Caco-2 (cell line): ENCODE measurements around the gene CCDC102A. TPM values are rescaled to one million over a fixed set of nuclear protein-coding genes. Genes with fewer than 3 reads are reported as not detected.

ENCODE experiments used
- BruUV-seq: library from RNA; stranded (reverse); fragments of 400-500 nt; replicated peaks from 2 replicates; lab custom pipeline; 2021; lab: Mats Ljungman, UMichigan
- CTCF ChIA-PET: fragments of 300-600 bp; sonication (Branson Sonifier 250); formaldehyde crosslinking; loops from one replicate; lab custom pipeline; 2022; ENCODE audit warnings: antibody characterized with exemption; lab: Charles Lee
- POLR2A ChIA-PET: fragments of 300-600 bp; sonication (Branson Sonifier 250); formaldehyde crosslinking; loops from one replicate; lab custom pipeline; 2022; ENCODE audit warnings: antibody characterized with exemption; lab: Charles Lee
- DNase-seq, 2 experiments: peaks; one replicate each; pipeline versions ENCODE4 v3.0.0 to v3.0.0-alpha.2; 2020 to 2022
- H3K27me3 ChIP-seq: replicated peaks from 2 replicates; pipeline ENCODE4 v1.6.0; 2011; ENCODE audit warnings: low read length; ENCODE audit not compliant: control insufficient read depth, insufficient read depth
- H3K36me3 ChIP-seq: 2 replicates; pipeline ENCODE4 v1.5.1; 2011; ENCODE audit warnings: low read length; ENCODE audit not compliant: control insufficient read depth, insufficient read depth
- H3K4me1 ChIP-seq: fragments of 250-450 bp; sonication (Bioruptor Pico); 2 replicates; pipeline ENCODE4 v1.5.1; 2020; ENCODE audit warnings: mild to moderate bottlenecking
- H3K4me3 ChIP-seq: 2 replicates; pipeline ENCODE4 v1.5.1; 2011; ENCODE audit warnings: low read depth, mild to moderate bottlenecking, control low read depth, low read length
- H3K9me3 ChIP-seq: fragments of 250-450 bp; sonication (Bioruptor Pico); 2 replicates; pipeline ENCODE4 v1.5.1; 2020; ENCODE audit warnings: mild to moderate bottlenecking, moderate library complexity
- H3K27ac Mint-ChIP-seq: one replicate; pipeline ENCODE4 v1.8.0; 2022; ENCODE audit warnings: mixed read lengths; ENCODE audit not compliant: unreplicated experiment
- H3K27me3 Mint-ChIP-seq: one replicate; pipeline ENCODE4 v1.8.0; 2022; ENCODE audit warnings: mixed read lengths; ENCODE audit not compliant: insufficient read depth, unreplicated experiment
- H3K36me3 Mint-ChIP-seq: one replicate; pipeline ENCODE4 v1.8.0; 2022; ENCODE audit warnings: mild to moderate bottlenecking, mixed read lengths; ENCODE audit not compliant: insufficient read depth, unreplicated experiment
- H3K4me1 Mint-ChIP-seq: one replicate; pipeline ENCODE4 v1.8.0; 2022; ENCODE audit warnings: low read depth, mixed read lengths; ENCODE audit not compliant: unreplicated experiment
- H3K4me3 Mint-ChIP-seq: one replicate; pipeline ENCODE4 v1.8.0; 2022; ENCODE audit warnings: mild to moderate bottlenecking, moderate library complexity, mixed read lengths; ENCODE audit not compliant: unreplicated experiment
- H3K9me3 Mint-ChIP-seq: one replicate; pipeline ENCODE4 v1.8.0; 2022; ENCODE audit warnings: mixed read lengths; ENCODE audit not compliant: unreplicated experiment
- intact Hi-C: fragments of 100-400 bp; cut with micrococcal nuclease; formaldehyde crosslinking; loops from one replicate; pipeline ENCODE4 v1.10.0; 2022; ENCODE audit not compliant: unreplicated experiment
- total RNA-seq: library from RNA; stranded (reverse); gene quantifications from 2 replicates; pipeline ENCODE4 v1.2.3, GENCODE V29; 2022
- TF ChIP-seq, protein P1 (sequence below), 2 experiments: fragments of 200-600 bp in 1 of 2; IDR thresholded peaks; 1 replicate in 1 of 2; 2 replicates in 1 of 2; pipeline versions ENCODE4 v1.5.1 to v1.8.0; 2011 to 2022; ENCODE audit warnings: antibody characterized with exemption in 1 of 2, control low read depth in 1 of 2, inconsistent platforms in 1 of 2, low read depth in 1 of 2, low read length in 1 of 2, mild to moderate bottlenecking in 1 of 2, moderate library complexity in 1 of 2; ENCODE audit not compliant: insufficient read depth in 1 of 2, severe bottlenecking in 1 of 2, unreplicated experiment in 1 of 2

The CCDC102A gene
- total RNA-seq, 1 experiment from 2014 or later: 11.8 TPM

DNA sequence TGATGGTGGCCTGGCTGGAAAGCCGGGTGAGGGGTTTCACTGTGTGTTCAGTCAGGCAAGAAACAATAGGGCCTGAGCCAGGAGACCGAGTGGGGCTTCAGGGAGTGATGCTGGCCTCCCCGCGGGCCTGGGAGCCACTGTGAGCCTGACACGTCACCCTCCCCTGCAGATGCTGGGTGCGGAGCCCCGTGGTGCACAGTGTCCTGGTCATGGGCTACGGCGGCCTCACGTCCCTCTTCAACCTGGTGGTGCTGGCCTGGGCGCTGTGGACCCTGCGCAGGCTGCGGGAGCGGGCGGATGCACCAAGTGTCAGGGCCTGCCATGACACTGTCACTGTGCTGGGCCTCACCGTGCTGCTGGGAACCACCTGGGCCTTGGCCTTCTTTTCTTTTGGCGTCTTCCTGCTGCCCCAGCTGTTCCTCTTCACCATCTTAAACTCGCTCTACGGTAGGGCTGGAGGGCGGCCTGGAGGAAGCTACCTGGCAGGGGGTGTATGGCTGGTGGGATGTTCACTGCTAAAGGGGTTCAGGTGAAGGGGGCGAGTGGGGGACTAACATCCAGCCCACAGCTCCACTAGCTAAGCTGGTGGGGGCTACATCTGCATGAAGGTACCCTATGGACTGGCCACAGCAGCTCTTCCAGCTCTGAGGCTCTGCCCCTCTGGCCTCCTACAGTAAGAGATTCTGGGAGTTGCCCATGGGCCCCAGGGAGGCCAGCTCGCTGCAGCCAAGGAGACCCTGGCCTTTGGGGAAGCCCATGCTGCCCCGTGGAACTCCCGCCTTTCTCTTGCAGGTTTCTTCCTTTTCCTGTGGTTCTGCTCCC is 38.5 kb upstream of the CCDC102A start:
- Mint-ChIP-seq H3K4me1 (no peaks in the 10 kb centered on the region), H3K27me3 (no peaks in the 10 kb centered on the region), H3K27ac (no peak overlapping the region), H3K4me3 (no peak overlapping the region), H3K9me3 (peaks cover 5% of the 10 kb centered on the region), H3K36me3 (peaks cover 7% of the 10 kb centered on the region)
- CTCF ChIA-PET: interaction anchor here (0.6 to 3.3 kb wide), 4 partner anchors 12 to 296 kb away, joined by 3 to 11 read pairs (median 6); no protein-coding TSS in a partner anchor
- Histone ChIP-seq H3K4me3 (no peak overlapping the region), H3K4me1 (0 out of 2 replicates have a peak, but pooled peaks cover 4% of the 10 kb centered on the region), H3K9me3 (no peaks in the 10 kb centered on the region), H3K27me3 (no peaks in the 10 kb centered on the region), H3K36me3 (no peaks in the 10 kb centered on the region)
- intact Hi-C loops: loop anchor here (5.0 kb wide), 1 partner anchor 162 kb away; the partner anchor contains the start of gene KATNB1
- BruUV-seq: no TSS peak
- POLR2A ChIA-PET: no interaction called here
- TF ChIP-seq, protein P1, sequence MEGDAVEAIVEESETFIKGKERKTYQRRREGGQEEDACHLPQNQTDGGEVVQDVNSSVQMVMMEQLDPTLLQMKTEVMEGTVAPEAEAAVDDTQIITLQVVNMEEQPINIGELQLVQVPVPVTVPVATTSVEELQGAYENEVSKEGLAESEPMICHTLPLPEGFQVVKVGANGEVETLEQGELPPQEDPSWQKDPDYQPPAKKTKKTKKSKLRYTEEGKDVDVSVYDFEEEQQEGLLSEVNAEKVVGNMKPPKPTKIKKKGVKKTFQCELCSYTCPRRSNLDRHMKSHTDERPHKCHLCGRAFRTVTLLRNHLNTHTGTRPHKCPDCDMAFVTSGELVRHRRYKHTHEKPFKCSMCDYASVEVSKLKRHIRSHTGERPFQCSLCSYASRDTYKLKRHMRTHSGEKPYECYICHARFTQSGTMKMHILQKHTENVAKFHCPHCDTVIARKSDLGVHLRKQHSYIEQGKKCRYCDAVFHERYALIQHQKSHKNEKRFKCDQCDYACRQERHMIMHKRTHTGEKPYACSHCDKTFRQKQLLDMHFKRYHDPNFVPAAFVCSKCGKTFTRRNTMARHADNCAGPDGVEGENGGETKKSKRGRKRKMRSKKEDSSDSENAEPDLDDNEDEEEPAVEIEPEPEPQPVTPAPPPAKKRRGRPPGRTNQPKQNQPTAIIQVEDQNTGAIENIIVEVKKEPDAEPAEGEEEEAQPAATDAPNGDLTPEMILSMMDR (IDR thresholded peaks at IDR 0.05; ENCODE audit: insufficient read depth in 1 of 2, low read depth in 1 of 2, low read length in 1 of 2, severe bottlenecking in 1 of 2, unreplicated experiment in 1 of 2): no peak
- DNase-seq: no peak

DNA sequence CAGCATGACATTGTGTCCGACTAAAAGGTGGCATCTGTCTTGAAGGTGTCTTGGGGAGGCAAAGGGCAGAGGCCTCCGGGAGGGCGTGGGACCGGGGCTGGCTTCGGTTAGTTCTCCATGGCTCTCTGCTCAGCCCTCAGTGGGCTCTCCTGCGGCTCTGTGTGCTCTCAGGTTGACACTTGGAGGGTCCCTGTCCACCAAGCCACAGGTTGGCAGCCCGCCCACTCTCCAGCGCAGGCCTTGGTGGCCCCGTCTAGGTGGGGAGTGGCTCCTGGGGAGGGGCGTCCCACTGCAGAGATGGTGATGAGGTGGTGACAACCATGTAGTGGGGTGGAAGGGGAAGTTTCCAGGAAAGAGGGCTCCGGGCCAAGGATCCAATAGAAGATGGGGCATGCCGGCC is 37.7 kb upstream of the CCDC102A start:
- BruUV-seq: no TSS peak
- TF ChIP-seq, protein P1 (IDR thresholded peaks at IDR 0.05; ENCODE audit: insufficient read depth in 1 of 2, low read depth in 1 of 2, low read length in 1 of 2, severe bottlenecking in 1 of 2, unreplicated experiment in 1 of 2): no peak
- intact Hi-C loops: no loop called here

DNA sequence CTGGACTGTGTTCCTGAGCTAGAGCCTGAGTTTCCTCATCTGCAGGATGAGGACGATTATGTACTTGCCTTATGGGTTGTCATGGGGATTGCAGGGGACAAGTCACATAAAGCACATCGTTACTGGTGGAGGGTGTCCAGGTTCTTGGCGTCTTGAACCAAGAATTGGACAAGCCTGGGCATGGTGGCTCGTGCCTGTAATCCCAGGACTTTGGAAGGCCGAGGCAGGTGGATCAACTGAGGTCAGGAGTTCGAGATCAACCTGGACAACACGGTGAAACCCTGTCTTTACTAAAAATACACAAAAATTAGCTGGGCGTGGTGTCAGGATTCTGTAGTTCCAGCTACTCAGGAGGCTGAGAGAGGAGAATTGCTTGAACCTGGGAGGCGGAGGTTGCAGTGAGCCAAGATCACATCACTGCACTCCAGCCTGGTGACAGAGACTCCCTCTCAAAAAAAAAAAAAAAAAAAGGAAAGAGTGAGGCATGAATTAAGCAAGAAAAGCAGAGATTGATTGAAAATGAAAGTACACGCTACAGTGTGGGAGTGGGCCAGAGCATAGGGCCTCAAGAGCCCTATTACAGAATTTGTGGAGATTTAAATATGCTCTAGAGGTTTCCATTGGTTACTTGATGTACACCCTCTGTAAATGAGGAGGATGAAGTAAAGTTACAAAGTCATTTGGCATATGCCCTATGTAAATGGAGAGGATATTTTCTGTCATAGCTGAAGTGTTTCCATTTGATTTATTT is 36.8 kb upstream of the CCDC102A start:
- no peaks in the 10 kb centered on the region for H3K27me3 ChIP-seq
- POLR2A ChIA-PET: no interaction called here
- intact Hi-C loops: no loop called here
- Mint-ChIP-seq H3K4me1 (no peaks in the 10 kb centered on the region), H3K9me3 (peaks cover 21% of the 10 kb centered on the region), H3K27me3 (no peaks in the 10 kb centered on the region), H3K27ac (no peak overlapping the region), H3K4me3 (no peak overlapping the region), H3K36me3 (peaks cover 17% of the 10 kb centered on the region)
- CTCF ChIA-PET: interaction anchor here (0.7 to 1.2 kb wide), 2 partner anchors 13 to 196 kb away, joined by 5 to 8 read pairs; no protein-coding TSS in a partner anchor
- no peak for DNase-seq
- H3K4me1 ChIP-seq: 0 out of 2 replicates have a peak, but pooled peaks cover 4% of the 10 kb centered on the region
- H3K36me3 ChIP-seq: no peaks in the 10 kb centered on the region
- TF ChIP-seq, protein P1 (IDR thresholded peaks at IDR 0.05; ENCODE audit: insufficient read depth in 1 of 2, low read depth in 1 of 2, low read length in 1 of 2, severe bottlenecking in 1 of 2, unreplicated experiment in 1 of 2): no peak
- BruUV-seq: no TSS peak
- H3K4me3 ChIP-seq: no peak overlapping the region
- H3K9me3 ChIP-seq: no peaks in the 10 kb centered on the region

More for the DNA sequence above, 37.7 kb upstream of the CCDC102A start:
- Mint-ChIP-seq H3K27me3 (no peaks in the 10 kb centered on the region), H3K4me1 (no peaks in the 10 kb centered on the region), H3K4me3 (no peak overlapping the region), H3K36me3 (peaks cover 15% of the 10 kb centered on the region), H3K27ac (no peak overlapping the region), H3K9me3 (peaks cover 13% of the 10 kb centered on the region)
- Histone ChIP-seq H3K4me3 (no peak overlapping the region), H3K9me3 (no peaks in the 10 kb centered on the region), H3K4me1 (0 out of 2 replicates have a peak, but pooled peaks cover 4% of the 10 kb centered on the region), H3K36me3 (no peaks in the 10 kb centered on the region), H3K27me3 (no peaks in the 10 kb centered on the region)
- ChIA-PET POLR2A (no interaction called here), CTCF (interaction anchor here (1.2 kb wide), 1 partner anchor 12 kb away, joined by 5 read pairs; no protein-coding TSS in a partner anchor)
- DNase-seq: no peak
